ENCODE results near the gene GNAO1. TPM values are rescaled to one million over a fixed set of nuclear protein-coding genes. Genes with fewer than 3 reads are reported as not detected.

Gene GNAO1
- total RNA-seq, 4 donors from 2014 or later, result 0.67 to 4.0 (median 2.2) TPM

GRCh38 chr16:56294579-56294978 is 103.3 kb downstream of the GNAO1 start:
- 22 to 25% methylated on average over 2 of the region's 2 CpGs for WGBS, 2 donors
- no peak for DNase-seq (ENCODE audit: low spot score in 2 of 2)
- H3K4me3 ChIP-seq (ENCODE audit: low read depth, poor library complexity, severe bottlenecking), result no peak overlapping the region
- intact Hi-C loops (cut with DNase I; ENCODE audit: low total_unique reads), result loop anchor here (10.0 kb wide), 1 partner anchor 1080 kb away; no protein-coding TSS in a partner anchor
- TF ChIP-seq, protein P1, sequence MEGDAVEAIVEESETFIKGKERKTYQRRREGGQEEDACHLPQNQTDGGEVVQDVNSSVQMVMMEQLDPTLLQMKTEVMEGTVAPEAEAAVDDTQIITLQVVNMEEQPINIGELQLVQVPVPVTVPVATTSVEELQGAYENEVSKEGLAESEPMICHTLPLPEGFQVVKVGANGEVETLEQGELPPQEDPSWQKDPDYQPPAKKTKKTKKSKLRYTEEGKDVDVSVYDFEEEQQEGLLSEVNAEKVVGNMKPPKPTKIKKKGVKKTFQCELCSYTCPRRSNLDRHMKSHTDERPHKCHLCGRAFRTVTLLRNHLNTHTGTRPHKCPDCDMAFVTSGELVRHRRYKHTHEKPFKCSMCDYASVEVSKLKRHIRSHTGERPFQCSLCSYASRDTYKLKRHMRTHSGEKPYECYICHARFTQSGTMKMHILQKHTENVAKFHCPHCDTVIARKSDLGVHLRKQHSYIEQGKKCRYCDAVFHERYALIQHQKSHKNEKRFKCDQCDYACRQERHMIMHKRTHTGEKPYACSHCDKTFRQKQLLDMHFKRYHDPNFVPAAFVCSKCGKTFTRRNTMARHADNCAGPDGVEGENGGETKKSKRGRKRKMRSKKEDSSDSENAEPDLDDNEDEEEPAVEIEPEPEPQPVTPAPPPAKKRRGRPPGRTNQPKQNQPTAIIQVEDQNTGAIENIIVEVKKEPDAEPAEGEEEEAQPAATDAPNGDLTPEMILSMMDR (IDR thresholded peaks at IDR 0.05), result no peak
- TF ChIP-seq POLR2A (IDR thresholded peaks at IDR 0.05), result no peak

GRCh38 chr16:56295059-56295665 is 103.9 kb downstream of the GNAO1 start:
- TF ChIP-seq, protein P1 (IDR thresholded peaks at IDR 0.05), result no peak
- TF ChIP-seq POLR2A (IDR thresholded peaks at IDR 0.05), result no peak
- H3K4me3 ChIP-seq (ENCODE audit: low read depth, poor library complexity, severe bottlenecking), result no peak overlapping the region
- 85 to 87% methylated on average over 8 of the region's 8 CpGs for WGBS, 2 donors
- no peak for DNase-seq (ENCODE audit: low spot score in 2 of 2)
- intact Hi-C loops (cut with DNase I; ENCODE audit: low total_unique reads), result loop anchor here (10.0 kb wide), 1 partner anchor 1080 kb away; no protein-coding TSS in a partner anchor

DNA sequence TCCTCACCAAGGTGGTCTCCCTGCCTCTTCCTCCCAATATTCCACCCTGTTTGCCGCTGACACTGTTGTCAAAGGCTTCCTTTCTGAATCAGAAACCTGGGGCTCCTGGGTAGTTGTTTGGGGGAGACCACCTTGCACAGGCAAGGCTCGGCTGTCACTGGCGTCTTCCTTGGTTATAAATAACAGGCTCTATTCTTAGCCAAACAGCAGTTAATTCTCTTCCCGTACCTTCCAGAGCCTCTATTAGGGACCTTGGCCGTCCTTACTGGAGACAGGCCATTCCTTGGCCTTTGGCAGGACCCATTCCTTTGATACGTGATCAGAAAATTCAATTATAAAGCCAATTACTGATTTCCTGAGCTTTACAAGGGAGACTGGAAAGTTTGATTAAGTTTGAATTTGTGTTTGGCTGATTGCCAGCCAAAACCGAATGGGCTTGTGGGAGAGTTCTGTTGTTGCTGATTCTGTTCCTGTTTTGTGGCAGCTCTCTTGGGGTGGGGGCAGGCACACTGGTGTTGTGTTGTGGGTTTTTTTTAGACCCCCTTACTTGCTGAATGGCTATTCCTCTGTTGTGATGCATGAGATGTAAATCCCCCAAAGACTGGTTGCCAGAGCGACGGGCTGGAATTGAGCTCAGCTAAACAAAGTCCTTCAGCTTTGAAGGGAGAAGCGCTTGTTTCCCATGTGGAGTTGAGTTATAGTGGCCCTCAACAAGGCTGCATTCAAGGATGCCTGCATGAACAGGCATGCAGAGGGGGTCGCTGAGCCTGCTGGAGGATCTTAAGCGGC is 104.6 kb downstream of the GNAO1 start:
- no peak for DNase-seq (ENCODE audit: low spot score in 2 of 2)
- intact Hi-C loops (cut with DNase I; ENCODE audit: low total_unique reads), result loop anchor here (10.0 kb wide), 1 partner anchor 1081 kb away; no protein-coding TSS in a partner anchor
- H3K4me3 ChIP-seq (ENCODE audit: low read depth, poor library complexity, severe bottlenecking), result no peak overlapping the region
- WGBS, 2 donors, result 64 to 79% methylated on average over 12 of the region's 12 CpGs
- TF ChIP-seq POLR2A (IDR thresholded peaks at IDR 0.05), result no peak
- TF ChIP-seq, protein P1 (IDR thresholded peaks at IDR 0.05), result no peak

- 80 to 88% methylated on average over 7 of the region's 7 CpGs for WGBS, 2 donors
- no peak for DNase-seq (ENCODE audit: low spot score in 2 of 2)
- no peak overlapping the region for H3K4me3 ChIP-seq (ENCODE audit: low read depth, poor library complexity, severe bottlenecking)
- intact Hi-C loops (cut with DNase I; ENCODE audit: low total_unique reads), result loop anchor here (10.0 kb wide), 1 partner anchor 1083 kb away; no protein-coding TSS in a partner anchor
- TF ChIP-seq POLR2A (IDR thresholded peaks at IDR 0.05), result no peak
- TF ChIP-seq, protein P1 (IDR thresholded peaks at IDR 0.05), result no peak
These were observed 106.4 kb downstream of the GNAO1 start for GRCh38 chr16:56297684-56298083.

DNA sequence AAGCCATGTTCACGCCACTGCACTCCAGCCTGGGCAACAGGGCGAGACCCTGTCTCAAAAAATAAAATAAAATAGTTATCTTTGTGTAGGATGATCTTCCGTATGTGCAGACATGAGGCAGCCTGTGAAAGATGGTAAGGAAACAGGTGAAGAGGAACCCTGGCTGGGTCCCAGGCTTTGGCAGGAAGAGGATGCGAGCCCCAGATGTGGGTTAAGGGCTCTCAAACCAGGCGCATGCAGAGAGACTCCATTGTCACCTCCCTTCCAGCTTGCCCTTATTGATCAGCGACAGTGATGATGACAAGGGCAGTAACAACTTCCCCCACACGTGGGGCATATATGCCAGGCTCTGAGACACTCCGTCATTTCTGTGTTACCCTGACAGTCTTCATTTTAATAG is 106.8 kb downstream of the GNAO1 start:
- no peak overlapping the region for H3K4me3 ChIP-seq (ENCODE audit: low read depth, poor library complexity, severe bottlenecking)
- 86 to 89% methylated on average over 8 of the region's 8 CpGs for WGBS, 2 donors
- DNase-seq (ENCODE audit: low spot score in 2 of 2), result no peak
- TF ChIP-seq POLR2A (IDR thresholded peaks at IDR 0.05), result no peak
- intact Hi-C loops (cut with DNase I; ENCODE audit: low total_unique reads), result loop anchor here (10.0 kb wide), 1 partner anchor 1083 kb away; no protein-coding TSS in a partner anchor

DNA sequence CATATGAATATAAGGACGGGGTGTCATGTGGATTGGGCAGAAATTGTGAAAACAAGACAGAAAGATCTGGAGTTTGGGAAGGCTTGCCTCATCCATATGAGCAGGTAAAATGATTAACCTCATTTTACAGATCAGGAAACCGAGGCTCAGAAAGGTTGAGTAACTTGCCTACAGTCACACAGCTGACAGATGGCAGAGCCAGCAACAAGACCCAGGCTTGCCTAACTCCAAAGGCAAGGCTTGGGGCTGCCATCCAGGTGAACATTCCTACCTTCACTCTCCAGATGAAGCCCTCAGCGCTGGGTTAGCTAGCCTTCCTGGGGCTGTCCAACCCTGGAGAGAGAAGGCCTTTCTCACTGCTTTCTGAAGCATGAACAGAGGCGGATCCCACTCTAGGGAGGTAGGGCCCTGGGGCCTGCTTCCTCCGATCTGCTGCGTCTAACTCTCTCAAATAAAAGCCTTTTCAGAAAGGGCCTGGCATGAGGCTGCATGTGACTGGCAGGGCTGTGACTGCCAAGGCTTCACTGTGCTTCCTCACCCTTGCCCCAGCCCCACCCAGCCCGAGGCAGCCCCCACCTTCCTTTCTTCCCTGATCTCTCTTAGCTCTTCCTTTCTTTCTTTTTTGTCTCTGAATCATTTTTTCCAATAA is 107.8 kb downstream of the GNAO1 start:
- H3K4me3 ChIP-seq (ENCODE audit: low read depth, poor library complexity, severe bottlenecking), result no peak overlapping the region
- intact Hi-C loops (cut with DNase I; ENCODE audit: low total_unique reads), result loop anchor here (10.0 kb wide), 1 partner anchor 1084 kb away; no protein-coding TSS in a partner anchor
- peak in 1 of 2 donors; percentile 61 for DNase-seq (ENCODE audit: low spot score in 2 of 2)
- 29 to 33% methylated on average over 7 of the region's 7 CpGs for WGBS, 2 donors
- TF ChIP-seq, protein P1 (IDR thresholded peaks at IDR 0.05), result no peak
- TF ChIP-seq POLR2A (IDR thresholded peaks at IDR 0.05), result no peak
